HFFc6 (cell line): ENCODE measurements around the gene FRAS1. TPM values are rescaled to one million over a fixed set of nuclear protein-coding genes. Genes with fewer than 3 reads are reported as not detected.

Source experiments
- DNase-seq: peaks from one replicate; pipeline ENCODE4 v3.0.0-alpha.2; 2018
- H3K27ac Mint-ChIP-seq: 2 replicates; pipeline ENCODE4 v1.8.0; 2020; ENCODE audit warnings: mild to moderate bottlenecking, mixed read lengths
- H3K27me3 Mint-ChIP-seq: 2 replicates; pipeline ENCODE4 v1.8.0; 2021; ENCODE audit warnings: mild to moderate bottlenecking, moderate library complexity, mixed read lengths; ENCODE audit not compliant: insufficient read depth
- H3K36me3 Mint-ChIP-seq: 2 replicates; pipeline ENCODE4 v1.8.0; 2021; ENCODE audit warnings: low read depth, mixed read lengths
- H3K4me1 Mint-ChIP-seq: 2 replicates; pipeline ENCODE4 v1.8.0; 2020; ENCODE audit warnings: low read depth, mixed read lengths
- H3K4me3 Mint-ChIP-seq: 2 replicates; pipeline ENCODE4 v1.8.0; 2020; ENCODE audit warnings: mild to moderate bottlenecking, moderate library complexity, mixed read lengths
- H3K9me3 Mint-ChIP-seq: 2 replicates; pipeline ENCODE4 v1.8.0; 2020; ENCODE audit warnings: mild to moderate bottlenecking, mixed read lengths
- CTCF ChIP-seq: fragments of 200-600 bp; sonication (generic); IDR thresholded peaks from 2 replicates; pipeline ENCODE4 v1.5.0; 2021; ENCODE audit warnings: antibody characterized with exemption, mild to moderate bottlenecking
- total RNA-seq, 6 experiments: library from RNA; stranded (reverse); fragmentation: NEBNext Ultra II Directional; extraction: Animal tissue kit (Norgen Biotek cat#: 25700); gene quantifications; 2 replicates in 1 of 6; 3 replicates in 5 of 6; pipeline ENCODE4 v1.2.3, GENCODE V29; 2021

Gene FRAS1
- total RNA-seq, 6 experiments from 2014 or later, result 1.7 to 11.0 (median 2.3) TPM

GRCh38 chr4:78354782-78355181, 297.7 kb downstream of the FRAS1 start:
- Mint-ChIP-seq H3K9me3 (no peaks in the 10 kb centered on the region), H3K4me3 (no peak overlapping the region), H3K36me3 (no peaks in the 10 kb centered on the region), H3K27ac (no peak overlapping the region), H3K4me1 (no peaks in the 10 kb centered on the region), H3K27me3 (no peaks in the 10 kb centered on the region)
- DNase-seq, result no peak
- no peak for TF ChIP-seq CTCF

GRCh38 chr4:78355306-78355705, 298.2 kb downstream of the FRAS1 start:
- DNase-seq, result no peak
- Mint-ChIP-seq H3K36me3 (no peaks in the 10 kb centered on the region), H3K4me1 (no peaks in the 10 kb centered on the region), H3K27ac (no peak overlapping the region), H3K4me3 (no peak overlapping the region), H3K27me3 (peaks cover 1% of the 10 kb centered on the region), H3K9me3 (no peaks in the 10 kb centered on the region)
- TF ChIP-seq CTCF, result no peak

- Mint-ChIP-seq H3K27me3 (peaks cover 3% of the 10 kb centered on the region), H3K36me3 (no peaks in the 10 kb centered on the region), H3K9me3 (no peaks in the 10 kb centered on the region), H3K27ac (no peak overlapping the region), H3K4me1 (no peaks in the 10 kb centered on the region), H3K4me3 (no peak overlapping the region)
- DNase-seq, result no peak
- no peak for TF ChIP-seq CTCF
These were observed 299.2 kb downstream of the FRAS1 start for GRCh38 chr4:78356251-78356786.

- no peak for DNase-seq
- Mint-ChIP-seq H3K27ac (no peak overlapping the region), H3K9me3 (no peaks in the 10 kb centered on the region), H3K4me3 (no peak overlapping the region), H3K27me3 (peaks cover 3% of the 10 kb centered on the region), H3K36me3 (no peaks in the 10 kb centered on the region), H3K4me1 (no peaks in the 10 kb centered on the region)
- no peak for TF ChIP-seq CTCF
These were observed 300.0 kb downstream of the FRAS1 start for GRCh38 chr4:78357122-78357521.

- Mint-ChIP-seq H3K4me3 (no peak overlapping the region), H3K9me3 (no peaks in the 10 kb centered on the region), H3K27ac (no peak overlapping the region), H3K27me3 (peaks cover 3% of the 10 kb centered on the region), H3K36me3 (no peaks in the 10 kb centered on the region), H3K4me1 (no peaks in the 10 kb centered on the region)
- TF ChIP-seq CTCF, result no peak
- no peak for DNase-seq
These were observed 303.3 kb downstream of the FRAS1 start for GRCh38 chr4:78360466-78360865.
